ENCODE measurements around the gene RAMP3. TPM values are rescaled to one million over a fixed set of nuclear protein-coding genes. Genes with fewer than 3 reads are reported as not detected.

RAMP3 gene
- total RNA-seq, 4 donors from 2014 or later = 31.6 to 117 (median 112) TPM

DNA sequence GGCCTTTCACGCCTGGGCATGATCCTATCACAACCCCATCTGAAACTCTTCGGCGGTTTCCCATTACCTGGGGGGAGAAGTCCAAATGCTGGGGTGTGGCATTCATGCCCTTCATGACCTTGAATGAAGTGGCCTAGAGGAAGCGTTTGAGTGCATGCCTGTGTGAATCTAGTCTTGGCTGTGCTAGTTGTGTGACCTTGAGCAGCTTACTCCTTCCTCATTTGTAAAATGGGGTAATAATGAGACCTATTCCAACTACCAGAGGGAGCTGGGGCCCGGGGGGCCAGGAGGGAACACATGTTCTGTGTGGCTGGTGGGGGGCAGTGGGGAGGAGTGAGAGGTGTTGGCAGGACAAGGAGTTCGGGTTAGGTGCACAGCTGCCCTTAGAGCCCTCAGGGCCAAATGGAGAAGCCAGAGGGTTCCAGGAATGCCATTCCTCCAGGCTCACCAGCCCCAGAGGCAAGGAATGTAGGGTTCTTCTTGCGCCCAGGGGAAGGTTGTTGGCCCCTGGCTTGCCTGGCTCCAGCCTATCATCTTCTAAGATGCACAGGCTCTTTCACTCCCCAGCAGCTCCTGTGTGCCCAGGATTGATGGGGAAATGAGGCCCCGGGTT, 24.8 kb upstream of the RAMP3 start:
- Histone ChIP-seq H3K4me3 (no peak overlapping the region), H3K27ac (no peak overlapping the region), H3K9me3 (no peaks in the 10 kb centered on the region), H3K27me3 (no peaks in the 10 kb centered on the region), H3K36me3 (no peaks in the 10 kb centered on the region), H3K4me1 (peaks cover 0 to 5% (median 0%) of the 10 kb centered on the region in 4 donors)
- WGBS, 2 donors = 83 to 87% methylated on average over 8 of the region's 8 CpGs
- no peak for TF ChIP-seq EP300 (IDR thresholded peaks at IDR 0.05)
- DNase-seq (ENCODE audit: low spot score in 2 of 2) = no peak

DNA sequence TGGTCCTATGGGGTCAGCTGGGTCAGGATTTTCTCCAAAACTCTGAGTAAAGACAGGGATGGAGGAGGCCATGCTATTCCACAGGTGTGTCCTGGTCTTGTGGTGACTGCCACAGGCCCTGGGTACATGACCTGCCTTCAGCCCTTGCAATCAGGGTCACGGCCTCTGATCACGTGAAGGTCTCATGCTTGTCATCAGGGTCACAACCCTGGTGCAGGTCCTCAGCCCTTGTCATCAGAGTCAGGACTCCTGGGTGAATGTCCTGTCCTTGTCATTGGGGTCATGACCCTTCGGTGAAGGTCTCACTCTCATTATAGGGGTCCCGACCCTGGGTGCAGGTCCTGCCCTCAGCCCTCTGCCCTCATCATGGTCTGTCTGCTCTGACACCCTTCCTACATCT, 24.2 kb upstream of the RAMP3 start:
- H3K36me3 ChIP-seq = no peaks in the 10 kb centered on the region
- peaks cover 0 to 5% (median 0%) of the 10 kb centered on the region in 4 donors for H3K4me1 ChIP-seq
- no peak for DNase-seq (ENCODE audit: low spot score in 2 of 2)
- no peaks in the 10 kb centered on the region for H3K27me3 ChIP-seq
- H3K27ac ChIP-seq = no peak overlapping the region
- no peaks in the 10 kb centered on the region for H3K9me3 ChIP-seq
- no peak for TF ChIP-seq POLR2A (IDR thresholded peaks at IDR 0.05)
- WGBS, 2 donors = 91 to 93% methylated on average over 4 of the region's 4 CpGs
- H3K4me3 ChIP-seq = no peak overlapping the region

DNA sequence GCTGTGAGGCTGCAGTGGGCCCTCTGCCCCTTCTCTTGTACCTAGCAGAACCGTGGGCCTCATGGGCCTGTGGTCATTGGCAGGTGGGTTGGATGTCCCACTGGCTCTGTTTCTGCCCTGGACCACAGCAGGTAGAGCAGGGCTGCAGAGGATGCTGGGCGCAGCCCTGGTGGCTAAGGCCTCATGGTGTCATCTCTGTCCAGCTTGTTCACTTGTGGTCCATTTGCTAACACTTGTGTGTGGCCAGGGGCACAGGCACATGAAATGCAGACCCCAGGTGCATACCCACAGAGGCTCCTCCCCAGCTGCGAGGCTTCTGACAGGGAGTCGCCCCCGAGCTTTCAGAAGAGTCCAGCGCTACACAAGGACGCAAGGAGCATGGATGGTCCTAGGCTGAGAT, 23.7 kb upstream of the RAMP3 start:
- Histone ChIP-seq H3K36me3 (no peaks in the 10 kb centered on the region), H3K4me3 (no peak overlapping the region), H3K4me1 (peaks cover 0 to 5% (median 0%) of the 10 kb centered on the region in 4 donors), H3K27me3 (no peaks in the 10 kb centered on the region), H3K27ac (no peak overlapping the region), H3K9me3 (no peaks in the 10 kb centered on the region)
- TF ChIP-seq, protein P1, sequence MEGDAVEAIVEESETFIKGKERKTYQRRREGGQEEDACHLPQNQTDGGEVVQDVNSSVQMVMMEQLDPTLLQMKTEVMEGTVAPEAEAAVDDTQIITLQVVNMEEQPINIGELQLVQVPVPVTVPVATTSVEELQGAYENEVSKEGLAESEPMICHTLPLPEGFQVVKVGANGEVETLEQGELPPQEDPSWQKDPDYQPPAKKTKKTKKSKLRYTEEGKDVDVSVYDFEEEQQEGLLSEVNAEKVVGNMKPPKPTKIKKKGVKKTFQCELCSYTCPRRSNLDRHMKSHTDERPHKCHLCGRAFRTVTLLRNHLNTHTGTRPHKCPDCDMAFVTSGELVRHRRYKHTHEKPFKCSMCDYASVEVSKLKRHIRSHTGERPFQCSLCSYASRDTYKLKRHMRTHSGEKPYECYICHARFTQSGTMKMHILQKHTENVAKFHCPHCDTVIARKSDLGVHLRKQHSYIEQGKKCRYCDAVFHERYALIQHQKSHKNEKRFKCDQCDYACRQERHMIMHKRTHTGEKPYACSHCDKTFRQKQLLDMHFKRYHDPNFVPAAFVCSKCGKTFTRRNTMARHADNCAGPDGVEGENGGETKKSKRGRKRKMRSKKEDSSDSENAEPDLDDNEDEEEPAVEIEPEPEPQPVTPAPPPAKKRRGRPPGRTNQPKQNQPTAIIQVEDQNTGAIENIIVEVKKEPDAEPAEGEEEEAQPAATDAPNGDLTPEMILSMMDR (IDR thresholded peaks at IDR 0.05) = no peak
- TF ChIP-seq EP300 (IDR thresholded peaks at IDR 0.05) (no peak), POLR2A (IDR thresholded peaks at IDR 0.05) (no peak)
- no peak for DNase-seq (ENCODE audit: low spot score in 2 of 2)
- 84 to 90% methylated on average over 7 of the region's 7 CpGs for WGBS, 2 donors

DNA sequence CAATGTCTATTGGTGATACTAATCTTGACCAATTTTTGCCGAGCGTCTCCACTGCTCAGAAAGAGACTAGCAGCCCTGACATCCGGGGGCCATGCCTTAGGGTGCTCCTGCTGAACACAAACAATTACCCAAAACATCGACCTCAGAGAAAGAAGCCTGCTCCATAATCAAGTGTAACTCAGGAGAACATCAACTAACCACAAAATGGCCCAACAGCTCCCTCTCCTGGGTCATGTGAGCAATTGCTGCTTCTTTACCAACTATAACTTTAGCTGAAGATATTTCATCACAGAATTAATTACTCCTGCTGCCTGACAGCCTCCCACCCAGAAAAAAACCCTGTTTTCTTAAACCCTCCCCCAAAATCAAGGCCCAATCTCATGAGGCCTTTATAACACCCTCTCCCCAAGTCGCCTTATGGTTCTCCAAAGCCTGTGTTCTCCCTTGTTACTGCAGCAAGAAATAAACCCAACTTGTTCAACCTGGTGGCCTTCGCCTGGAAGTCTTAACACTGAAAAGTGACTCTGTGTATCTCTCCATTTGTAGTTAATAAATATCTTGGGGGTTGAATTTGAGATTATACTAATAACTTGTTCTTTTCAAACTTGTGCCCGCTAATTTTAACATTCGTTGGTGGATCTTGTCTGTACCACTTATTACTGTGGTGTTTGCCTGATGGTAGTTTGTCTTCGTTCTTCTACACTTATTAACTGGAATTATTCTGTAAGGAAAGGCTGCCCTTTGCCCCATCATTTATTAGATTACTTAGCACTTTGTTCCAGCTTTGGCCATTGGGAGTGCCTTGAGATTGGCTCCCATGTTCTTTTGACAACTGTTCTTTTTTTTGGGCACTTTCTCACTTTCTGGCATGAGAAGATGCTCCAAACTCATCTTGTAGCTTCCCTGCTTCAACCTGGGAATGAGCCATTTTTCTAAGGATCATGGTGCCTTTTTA, 21.2 kb upstream of the RAMP3 start:
- DNase-seq (ENCODE audit: low spot score in 2 of 2) = peak in 1 of 2 donors; percentile 20
- no peaks in the 10 kb centered on the region for H3K27me3 ChIP-seq
- H3K27ac ChIP-seq = no peak overlapping the region
- no peak for TF ChIP-seq EP300 (IDR thresholded peaks at IDR 0.05)
- TF ChIP-seq, protein P1 (IDR thresholded peaks at IDR 0.05) = peak; percentile 78 to 90 (median 86)
- H3K4me3 ChIP-seq = no peak overlapping the region
- no peaks in the 10 kb centered on the region for H3K9me3 ChIP-seq
- H3K4me1 ChIP-seq = peaks cover 0 to 5% (median 0%) of the 10 kb centered on the region in 4 donors
- H3K36me3 ChIP-seq = no peaks in the 10 kb centered on the region
- 41 to 46% methylated on average over 9 of the region's 9 CpGs for WGBS, 2 donors

DNA sequence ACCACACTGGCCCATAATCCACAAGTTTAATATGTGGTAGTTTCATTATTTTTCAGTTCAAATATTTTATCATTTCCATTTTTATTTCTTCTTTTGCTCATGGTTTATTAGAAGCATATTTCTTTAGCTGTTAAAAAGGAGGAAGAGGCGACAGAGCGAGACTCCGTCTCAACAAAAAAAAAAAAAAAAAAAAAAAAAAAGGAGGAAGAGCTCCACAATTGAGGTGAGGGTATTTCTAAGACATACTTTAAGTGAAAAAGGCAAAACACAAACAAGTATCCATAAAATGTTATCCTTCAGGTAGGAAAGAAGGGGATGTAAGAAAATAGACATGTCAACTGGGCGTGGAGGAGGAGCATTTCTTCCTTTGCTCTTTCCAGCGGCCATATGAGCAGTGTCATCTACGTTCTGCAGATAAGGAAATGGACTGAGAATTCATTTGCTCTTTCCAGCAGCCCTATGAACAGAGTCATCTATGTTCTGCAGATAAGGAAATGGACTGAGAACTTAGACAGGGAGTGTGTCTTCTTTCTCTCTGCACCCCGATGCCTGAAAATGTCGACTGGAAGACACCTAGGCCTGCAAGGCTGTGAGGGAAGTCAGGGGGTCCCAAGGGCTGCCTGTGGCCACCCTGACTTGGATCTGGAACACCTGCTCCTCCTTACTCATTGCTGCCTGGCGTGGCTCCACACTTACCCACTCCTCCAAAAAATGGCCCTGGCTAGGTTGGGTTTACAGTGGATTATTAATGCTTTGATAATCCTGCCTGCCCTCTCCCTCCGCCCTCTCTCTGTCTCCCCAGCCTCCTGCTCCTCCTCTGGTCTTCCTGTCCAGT, 18.9 kb upstream of the RAMP3 start:
- Histone ChIP-seq H3K4me1 (peaks cover 0 to 5% (median 0%) of the 10 kb centered on the region in 4 donors), H3K9me3 (no peaks in the 10 kb centered on the region), H3K36me3 (no peaks in the 10 kb centered on the region), H3K4me3 (no peak overlapping the region), H3K27ac (no peak overlapping the region), H3K27me3 (no peaks in the 10 kb centered on the region)
- 62 to 73% methylated on average over 10 of the region's 10 CpGs for WGBS, 2 donors
- DNase-seq (ENCODE audit: low spot score in 2 of 2) = no peak
- TF ChIP-seq EP300 (IDR thresholded peaks at IDR 0.05) (no peak), POLR2A (IDR thresholded peaks at IDR 0.05) (no peak)
- TF ChIP-seq, protein P1 (IDR thresholded peaks at IDR 0.05) = no peak

All from tibial nerve (tissue), 4 donors.